ENCODE results near the gene TRPC6.

TRPC6 gene

GRCh38 chr11:101567071-101567470 lies 16.7 kb downstream of the TRPC6 start:
- no peaks in the 10 kb centered on the region for H3K36me3 ChIP-seq (ENCODE audit: insufficient read depth, low read length)
- H3K9me3 ChIP-seq (ENCODE audit: control insufficient read depth, insufficient read depth, low read length), result no peaks in the 10 kb centered on the region
- H3K9ac ChIP-seq (ENCODE audit: low read depth, low read length), result peak overlapping the region; percentile 43; the same call in 1 of the 2 replicates
- H3K4me1 ChIP-seq (ENCODE audit: insufficient read depth, low read length), result no peaks in the 10 kb centered on the region; the same call in 1 of the 2 replicates

GRCh38 chr11:101566626-101567025 lies 17.2 kb downstream of the TRPC6 start:
- no peaks in the 10 kb centered on the region; the same call in 1 of the 2 replicates for H3K4me1 ChIP-seq (ENCODE audit: insufficient read depth, low read length)
- peak overlapping the region; percentile 43; the same call in 1 of the 2 replicates for H3K9ac ChIP-seq (ENCODE audit: low read depth, low read length)
- no peaks in the 10 kb centered on the region for H3K36me3 ChIP-seq (ENCODE audit: insufficient read depth, low read length)
- H3K9me3 ChIP-seq (ENCODE audit: control insufficient read depth, insufficient read depth, low read length), result no peaks in the 10 kb centered on the region

- Histone ChIP-seq H3K4me1 (ENCODE audit: insufficient read depth, low read length) (peaks cover 8% of the 10 kb centered on the region; the same call in 1 of the 2 replicates), H3K9ac (ENCODE audit: low read depth, low read length) (no peak overlapping the region), H3K9me3 (ENCODE audit: control insufficient read depth, insufficient read depth, low read length) (no peaks in the 10 kb centered on the region), H3K36me3 (ENCODE audit: insufficient read depth, low read length) (no peaks in the 10 kb centered on the region)
These were observed 20.6 kb downstream of the TRPC6 start for GRCh38 chr11:101563166-101563565.

- Histone ChIP-seq H3K9ac (ENCODE audit: low read depth, low read length) (no peak overlapping the region), H3K4me1 (ENCODE audit: insufficient read depth, low read length) (peaks cover 6% of the 10 kb centered on the region; the same call in 1 of the 2 replicates), H3K36me3 (ENCODE audit: insufficient read depth, low read length) (no peaks in the 10 kb centered on the region), H3K9me3 (ENCODE audit: control insufficient read depth, insufficient read depth, low read length) (no peaks in the 10 kb centered on the region)
These were observed 28.4 kb downstream of the TRPC6 start for GRCh38 chr11:101555366-101555765.

- Histone ChIP-seq H3K9me3 (ENCODE audit: control insufficient read depth, insufficient read depth, low read length) (no peaks in the 10 kb centered on the region), H3K9ac (ENCODE audit: low read depth, low read length) (no peak overlapping the region), H3K4me1 (ENCODE audit: insufficient read depth, low read length) (no peaks in the 10 kb centered on the region), H3K36me3 (ENCODE audit: insufficient read depth, low read length) (no peaks in the 10 kb centered on the region)
These were observed 29.9 kb downstream of the TRPC6 start for GRCh38 chr11:101553891-101554292.

GRCh38 chr11:101552888-101553287 lies 30.9 kb downstream of the TRPC6 start:
- Histone ChIP-seq H3K4me1 (ENCODE audit: insufficient read depth, low read length) (no peaks in the 10 kb centered on the region), H3K9me3 (ENCODE audit: control insufficient read depth, insufficient read depth, low read length) (no peaks in the 10 kb centered on the region), H3K9ac (ENCODE audit: low read depth, low read length) (no peak overlapping the region), H3K36me3 (ENCODE audit: insufficient read depth, low read length) (no peaks in the 10 kb centered on the region)

- Histone ChIP-seq H3K9ac (ENCODE audit: low read depth, low read length) (no peak overlapping the region), H3K4me1 (ENCODE audit: insufficient read depth, low read length) (peaks cover 4% of the 10 kb centered on the region; the same call in 1 of the 2 replicates), H3K9me3 (ENCODE audit: control insufficient read depth, insufficient read depth, low read length) (no peaks in the 10 kb centered on the region), H3K36me3 (ENCODE audit: insufficient read depth, low read length) (0 out of 2 replicates have a peak, but pooled peaks cover 5% of the 10 kb centered on the region)
These were observed 55.3 kb downstream of the TRPC6 start for GRCh38 chr11:101528541-101528940.

GRCh38 chr11:101523634-101524260 lies 60.1 kb downstream of the TRPC6 start:
- Histone ChIP-seq H3K4me1 (ENCODE audit: insufficient read depth, low read length) (peaks cover 5% of the 10 kb centered on the region; the same call in 1 of the 2 replicates), H3K9me3 (ENCODE audit: control insufficient read depth, insufficient read depth, low read length) (peaks cover 17% of the 10 kb centered on the region), H3K9ac (ENCODE audit: low read depth, low read length) (no peak overlapping the region), H3K36me3 (ENCODE audit: insufficient read depth, low read length) (peaks cover 11% of the 10 kb centered on the region; the same call in 1 of the 2 replicates)

- peaks cover 17% of the 10 kb centered on the region for H3K9me3 ChIP-seq (ENCODE audit: control insufficient read depth, insufficient read depth, low read length)
- H3K36me3 ChIP-seq (ENCODE audit: insufficient read depth, low read length), result peaks cover 11% of the 10 kb centered on the region; the same call in 1 of the 2 replicates
- H3K9ac ChIP-seq (ENCODE audit: low read depth, low read length), result no peak overlapping the region
- H3K4me1 ChIP-seq (ENCODE audit: insufficient read depth, low read length), result peaks cover 5% of the 10 kb centered on the region; the same call in 1 of the 2 replicates
These were observed 60.6 kb downstream of the TRPC6 start for GRCh38 chr11:101523193-101523592.

GRCh38 chr11:101521821-101522220 lies 62.0 kb downstream of the TRPC6 start:
- Histone ChIP-seq H3K9ac (ENCODE audit: low read depth, low read length) (no peak overlapping the region), H3K4me1 (ENCODE audit: insufficient read depth, low read length) (peaks cover 12% of the 10 kb centered on the region), H3K36me3 (ENCODE audit: insufficient read depth, low read length) (peaks cover 11% of the 10 kb centered on the region; the same call in 1 of the 2 replicates), H3K9me3 (ENCODE audit: control insufficient read depth, insufficient read depth, low read length) (peaks cover 17% of the 10 kb centered on the region)

GRCh38 chr11:101516546-101516945 lies 67.3 kb downstream of the TRPC6 start:
- no peak overlapping the region for H3K9ac ChIP-seq (ENCODE audit: low read depth, low read length)
- peaks cover 13% of the 10 kb centered on the region for H3K9me3 ChIP-seq (ENCODE audit: control insufficient read depth, insufficient read depth, low read length)
- peaks cover 5% of the 10 kb centered on the region; the same call in 1 of the 2 replicates for H3K36me3 ChIP-seq (ENCODE audit: insufficient read depth, low read length)
- H3K4me1 ChIP-seq (ENCODE audit: insufficient read depth, low read length), result peaks cover 28% of the 10 kb centered on the region

- H3K9me3 ChIP-seq (ENCODE audit: control insufficient read depth, insufficient read depth, low read length), result no peaks in the 10 kb centered on the region
- H3K4me1 ChIP-seq (ENCODE audit: insufficient read depth, low read length), result peaks cover 18% of the 10 kb centered on the region; the same call in 1 of the 2 replicates
- no peaks in the 10 kb centered on the region for H3K36me3 ChIP-seq (ENCODE audit: insufficient read depth, low read length)
- no peak overlapping the region for H3K9ac ChIP-seq (ENCODE audit: low read depth, low read length)
These were observed 72.7 kb downstream of the TRPC6 start for GRCh38 chr11:101511065-101511464.

- no peaks in the 10 kb centered on the region for H3K9me3 ChIP-seq (ENCODE audit: control insufficient read depth, insufficient read depth, low read length)
- no peak overlapping the region for H3K9ac ChIP-seq (ENCODE audit: low read depth, low read length)
- H3K36me3 ChIP-seq (ENCODE audit: insufficient read depth, low read length), result no peaks in the 10 kb centered on the region
- peaks cover 16% of the 10 kb centered on the region; the same call in 1 of the 2 replicates for H3K4me1 ChIP-seq (ENCODE audit: insufficient read depth, low read length)
These were observed 73.2 kb downstream of the TRPC6 start for GRCh38 chr11:101510591-101510990.

GRCh38 chr11:101509922-101510321 lies 73.9 kb downstream of the TRPC6 start:
- H3K36me3 ChIP-seq (ENCODE audit: insufficient read depth, low read length), result no peaks in the 10 kb centered on the region
- H3K9me3 ChIP-seq (ENCODE audit: control insufficient read depth, insufficient read depth, low read length), result no peaks in the 10 kb centered on the region
- peaks cover 11% of the 10 kb centered on the region; the same call in 1 of the 2 replicates for H3K4me1 ChIP-seq (ENCODE audit: insufficient read depth, low read length)
- no peak overlapping the region for H3K9ac ChIP-seq (ENCODE audit: low read depth, low read length)

GRCh38 chr11:101508370-101508769 lies 75.4 kb downstream of the TRPC6 start:
- Histone ChIP-seq H3K9me3 (ENCODE audit: control insufficient read depth, insufficient read depth, low read length) (no peaks in the 10 kb centered on the region), H3K36me3 (ENCODE audit: insufficient read depth, low read length) (0 out of 2 replicates have a peak, but pooled peaks cover 4% of the 10 kb centered on the region), H3K4me1 (ENCODE audit: insufficient read depth, low read length) (peaks cover 5% of the 10 kb centered on the region; the same call in 1 of the 2 replicates), H3K9ac (ENCODE audit: low read depth, low read length) (no peak overlapping the region)

All from ES-I3 (cell line).